ENCODE measurements around the gene AP2B1. TPM values are rescaled to one million over a fixed set of nuclear protein-coding genes. Genes with fewer than 3 reads are reported as not detected.

Gene AP2B1
- total RNA-seq, 2 experiments from 2014 or later = 28.9 to 76.0 TPM

GRCh38 chr17:35768797-35769196, 181.7 kb downstream of the AP2B1 start:
- Histone ChIP-seq H3K9me2 (ENCODE audit: insufficient read depth, low read length) (no peaks in the 10 kb centered on the region), H3K9me3 (ENCODE audit: low read length) (no peaks in the 10 kb centered on the region), H3K36me3 (ENCODE audit: insufficient read depth, low read length) (no peaks in the 10 kb centered on the region), H2AFZ (ENCODE audit: low read length) (no peak overlapping the region), H3K27ac (ENCODE audit: low read depth, low read length, poor library complexity, severe bottlenecking) (no peak overlapping the region), H3K4me2 (ENCODE audit: low read length) (no peak overlapping the region), H3K4me3 (ENCODE audit: low read depth, low read length, poor library complexity, severe bottlenecking) (no peak overlapping the region), H3K79me2 (ENCODE audit: insufficient read depth, low read depth, low read length) (no peaks in the 10 kb centered on the region), H4K20me1 (ENCODE audit: insufficient read depth, low read length) (no peaks in the 10 kb centered on the region), H3K4me1 (ENCODE audit: insufficient read depth, low read length, poor library complexity, severe bottlenecking) (peaks cover 9% of the 10 kb centered on the region)
- intact Hi-C loops (cut with micrococcal nuclease; ENCODE audit: unreplicated experiment) = no loop called here
- BruUV-seq (replicated peaks) = no TSS peak
- ChIA-PET CTCF (ENCODE audit: unreplicated experiment) (no interaction called here), POLR2A (interaction anchor here (0.6 kb wide), 1 partner anchor 19 kb away, joined by 4 read pairs; no protein-coding TSS in a partner anchor)
- no peak for TF ChIP-seq CTCF (conservative IDR thresholded peaks at IDR 0.05; ENCODE audit: low read length)
- no peak for TF ChIP-seq EZH2phosphoT487 (IDR thresholded peaks at IDR 0.05; ENCODE audit: borderline replicate concordance, low read depth, low read length)
- DNase-seq (ENCODE audit: low spot score) = no peak

DNA sequence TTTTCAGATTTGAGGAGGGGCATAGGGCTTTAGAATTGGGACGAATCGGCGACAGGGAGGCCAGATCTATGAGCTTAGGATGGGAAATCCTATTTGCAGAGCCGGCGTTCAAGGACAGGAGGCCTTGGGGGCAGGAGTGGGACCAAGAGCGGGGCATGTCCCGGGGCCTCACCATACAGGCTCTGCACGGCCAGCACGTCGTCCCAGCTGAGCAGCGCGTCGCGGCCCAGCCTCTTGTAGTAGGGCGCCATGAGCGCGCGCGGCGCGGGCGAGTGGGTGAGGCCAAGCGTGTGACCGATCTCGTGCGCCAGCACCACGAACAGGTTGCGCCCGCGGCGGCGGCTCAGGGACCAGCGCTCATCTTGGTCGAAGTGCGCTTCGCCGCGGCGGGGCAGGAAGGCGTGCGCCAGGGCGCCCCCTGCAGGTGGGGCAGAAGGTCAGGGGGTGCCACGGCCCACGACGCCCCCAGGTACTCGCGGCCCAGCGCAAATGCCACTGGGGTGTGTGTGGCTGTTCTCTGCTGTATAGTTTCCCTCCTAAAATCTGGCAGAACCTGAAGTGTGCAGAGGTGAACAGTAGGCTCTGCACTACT, 182.9 kb downstream of the AP2B1 start:
- DNase-seq (ENCODE audit: low spot score) = no peak
- ChIA-PET POLR2A (no interaction called here), CTCF (ENCODE audit: unreplicated experiment) (no interaction called here)
- Histone ChIP-seq H3K36me3 (ENCODE audit: insufficient read depth, low read length) (no peaks in the 10 kb centered on the region), H3K27ac (ENCODE audit: low read depth, low read length, poor library complexity, severe bottlenecking) (no peak overlapping the region), H3K79me2 (ENCODE audit: insufficient read depth, low read depth, low read length) (no peaks in the 10 kb centered on the region), H3K9me2 (ENCODE audit: insufficient read depth, low read length) (no peaks in the 10 kb centered on the region), H3K4me3 (ENCODE audit: low read depth, low read length, poor library complexity, severe bottlenecking) (no peak overlapping the region), H3K4me1 (ENCODE audit: insufficient read depth, low read length, poor library complexity, severe bottlenecking) (peaks cover 6% of the 10 kb centered on the region), H2AFZ (ENCODE audit: low read length) (no peak overlapping the region), H3K4me2 (ENCODE audit: low read length) (no peak overlapping the region), H4K20me1 (ENCODE audit: insufficient read depth, low read length) (no peaks in the 10 kb centered on the region), H3K9me3 (ENCODE audit: low read length) (no peaks in the 10 kb centered on the region)
- no TSS peak for BruUV-seq (replicated peaks)
- intact Hi-C loops (cut with micrococcal nuclease; ENCODE audit: unreplicated experiment) = no loop called here
- no peak for TF ChIP-seq EZH2phosphoT487 (IDR thresholded peaks at IDR 0.05; ENCODE audit: borderline replicate concordance, low read depth, low read length)
- TF ChIP-seq CTCF (conservative IDR thresholded peaks at IDR 0.05; ENCODE audit: low read length) = peak; percentile 66

DNA sequence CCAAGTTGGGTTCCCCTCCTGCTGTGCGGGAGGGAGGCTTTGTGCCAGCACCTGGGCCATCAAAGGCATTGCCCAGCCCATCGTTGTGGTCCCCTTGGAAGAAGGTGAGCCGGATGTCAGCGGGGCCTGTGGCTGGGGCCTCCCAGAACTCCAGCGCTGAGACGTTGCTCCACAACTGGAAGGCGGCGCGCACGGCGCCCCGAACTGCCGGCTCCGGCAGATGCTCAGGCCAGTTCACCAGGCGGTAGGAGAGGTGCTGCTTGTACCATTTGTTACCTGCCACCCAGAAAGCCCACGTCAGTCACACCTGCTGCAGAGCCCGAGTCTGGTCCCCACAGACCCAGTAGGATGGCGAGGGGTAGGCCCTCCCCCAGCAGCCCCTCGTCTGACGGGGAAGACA, 186.0 kb downstream of the AP2B1 start:
- Histone ChIP-seq H3K79me2 (ENCODE audit: insufficient read depth, low read depth, low read length) (no peaks in the 10 kb centered on the region), H3K9me3 (ENCODE audit: low read length) (no peaks in the 10 kb centered on the region), H4K20me1 (ENCODE audit: insufficient read depth, low read length) (no peaks in the 10 kb centered on the region), H3K4me2 (ENCODE audit: low read length) (no peak overlapping the region), H3K36me3 (ENCODE audit: insufficient read depth, low read length) (no peaks in the 10 kb centered on the region), H3K9me2 (ENCODE audit: insufficient read depth, low read length) (no peaks in the 10 kb centered on the region), H3K27ac (ENCODE audit: low read depth, low read length, poor library complexity, severe bottlenecking) (no peak overlapping the region), H3K4me1 (ENCODE audit: insufficient read depth, low read length, poor library complexity, severe bottlenecking) (no peaks in the 10 kb centered on the region), H2AFZ (ENCODE audit: low read length) (no peak overlapping the region), H3K4me3 (ENCODE audit: low read depth, low read length, poor library complexity, severe bottlenecking) (no peak overlapping the region)
- intact Hi-C loops (cut with micrococcal nuclease; ENCODE audit: unreplicated experiment) = no loop called here
- POLR2A ChIA-PET = no interaction called here
- no TSS peak for BruUV-seq (replicated peaks)
- no peak for TF ChIP-seq EZH2phosphoT487 (IDR thresholded peaks at IDR 0.05; ENCODE audit: borderline replicate concordance, low read depth, low read length)
- TF ChIP-seq CTCF (conservative IDR thresholded peaks at IDR 0.05; ENCODE audit: low read length) = no peak
- DNase-seq (ENCODE audit: low spot score) = no peak
- CTCF ChIA-PET (ENCODE audit: unreplicated experiment) = no interaction called here
